HFF-Myc (cell line): ENCODE data around the gene FHIT.

Experiments used
- DNase-seq: peaks from one replicate; pipeline ENCODE4 v3.0.0-alpha.2; 2011; ENCODE audit warnings: low read depth; ENCODE audit errors: extremely low read depth
- H3K4me3 ChIP-seq: replicated peaks from 2 replicates; pipeline ENCODE4 v1.5.1; 2011; ENCODE audit warnings: low read depth, mild to moderate bottlenecking, control low read depth, low read length
- TF ChIP-seq, protein P1 (sequence below): IDR thresholded peaks from 2 replicates; pipeline ENCODE4 v1.5.1; 2012; ENCODE audit warnings: mild to moderate bottlenecking, low read depth, low read length, control low read depth; ENCODE audit errors: missing control alignments

Gene FHIT

DNA sequence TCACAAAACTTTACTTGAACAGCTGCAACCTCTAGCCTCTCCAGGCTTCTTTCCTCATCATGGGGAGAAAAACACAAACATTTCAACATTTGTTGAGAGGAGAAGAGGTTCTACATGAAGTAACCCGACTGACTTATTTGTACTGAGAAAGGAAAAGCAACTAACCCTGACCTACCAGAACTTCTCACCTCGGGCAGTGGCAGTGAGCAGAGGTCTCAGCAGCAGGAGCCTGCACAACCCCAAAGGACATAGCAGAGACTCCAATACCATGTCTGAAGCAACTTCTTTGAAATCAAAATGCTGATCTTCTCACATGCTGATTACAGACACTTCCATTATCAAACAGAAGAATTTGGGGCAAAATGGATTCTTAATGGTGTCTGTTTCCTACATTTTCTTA lies 1115.8 kb downstream of the FHIT start:
- no peak for DNase-seq
- TF ChIP-seq, protein P1, sequence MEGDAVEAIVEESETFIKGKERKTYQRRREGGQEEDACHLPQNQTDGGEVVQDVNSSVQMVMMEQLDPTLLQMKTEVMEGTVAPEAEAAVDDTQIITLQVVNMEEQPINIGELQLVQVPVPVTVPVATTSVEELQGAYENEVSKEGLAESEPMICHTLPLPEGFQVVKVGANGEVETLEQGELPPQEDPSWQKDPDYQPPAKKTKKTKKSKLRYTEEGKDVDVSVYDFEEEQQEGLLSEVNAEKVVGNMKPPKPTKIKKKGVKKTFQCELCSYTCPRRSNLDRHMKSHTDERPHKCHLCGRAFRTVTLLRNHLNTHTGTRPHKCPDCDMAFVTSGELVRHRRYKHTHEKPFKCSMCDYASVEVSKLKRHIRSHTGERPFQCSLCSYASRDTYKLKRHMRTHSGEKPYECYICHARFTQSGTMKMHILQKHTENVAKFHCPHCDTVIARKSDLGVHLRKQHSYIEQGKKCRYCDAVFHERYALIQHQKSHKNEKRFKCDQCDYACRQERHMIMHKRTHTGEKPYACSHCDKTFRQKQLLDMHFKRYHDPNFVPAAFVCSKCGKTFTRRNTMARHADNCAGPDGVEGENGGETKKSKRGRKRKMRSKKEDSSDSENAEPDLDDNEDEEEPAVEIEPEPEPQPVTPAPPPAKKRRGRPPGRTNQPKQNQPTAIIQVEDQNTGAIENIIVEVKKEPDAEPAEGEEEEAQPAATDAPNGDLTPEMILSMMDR = no peak

DNA sequence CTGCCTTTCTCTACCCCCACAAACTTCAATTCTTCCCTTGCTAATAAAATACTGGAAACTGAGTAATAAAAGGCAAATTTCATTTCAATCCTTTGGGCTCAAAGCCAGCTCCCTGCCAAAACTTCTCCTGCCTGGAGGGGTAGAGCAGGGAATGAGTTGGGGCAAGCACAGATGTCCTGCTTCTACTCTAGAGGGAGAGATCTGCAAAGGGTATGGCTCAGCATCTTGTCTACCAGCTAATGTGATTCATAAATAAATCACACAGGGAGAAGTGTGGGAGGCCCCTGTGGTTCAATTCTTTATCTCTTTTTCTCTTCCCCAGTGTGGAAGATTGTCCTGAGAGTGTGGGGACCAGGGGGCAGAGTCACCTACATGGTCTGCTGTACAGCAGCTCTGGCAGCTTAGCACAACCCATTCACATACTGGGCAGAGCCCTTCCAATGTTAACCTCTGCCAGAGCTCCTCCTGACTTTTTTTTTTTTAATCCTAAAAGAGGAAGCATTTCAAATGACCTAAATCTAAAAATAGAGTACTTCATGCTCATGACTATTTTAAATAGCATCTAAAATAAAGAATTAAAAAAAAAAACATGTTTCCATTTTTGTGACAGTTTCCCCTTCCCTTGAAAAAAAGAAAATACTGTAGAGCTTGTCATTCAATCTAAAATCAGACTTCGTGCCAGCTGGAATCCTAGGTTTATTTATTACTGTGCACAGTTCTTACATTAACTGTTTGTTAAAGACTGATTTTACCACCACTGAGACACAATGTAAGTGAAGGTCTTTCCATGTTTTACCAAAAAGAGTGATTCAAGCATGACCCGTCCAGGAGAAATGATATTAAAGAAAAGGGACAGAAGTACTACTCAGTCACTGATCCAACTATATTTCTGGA lies 1117.7 kb downstream of the FHIT start:
- H3K4me3 ChIP-seq = no peak overlapping the region
- no peak for DNase-seq
- TF ChIP-seq, protein P1 = no peak

More for the DNA sequence above, 1115.8 kb downstream of the FHIT start:
- H3K4me3 ChIP-seq = no peak overlapping the region

DNA sequence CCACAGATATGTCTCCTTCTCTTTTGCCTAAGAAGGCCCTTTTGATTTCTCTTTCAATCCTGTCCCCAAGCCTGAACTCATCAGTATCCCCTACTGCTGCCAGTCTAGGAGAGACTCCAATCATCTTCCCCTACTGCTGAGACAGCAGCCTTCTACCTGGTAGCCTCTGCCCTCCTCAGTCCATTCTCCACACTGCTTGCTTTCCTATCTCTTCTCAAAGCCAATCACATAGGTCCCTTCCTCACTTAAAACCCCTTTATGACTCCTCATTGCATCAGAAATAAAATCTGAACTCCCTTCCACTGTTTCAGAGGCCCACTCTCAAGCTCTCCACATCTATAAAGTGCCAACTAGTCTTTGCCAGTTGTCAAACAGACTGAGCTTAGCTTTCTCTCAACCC lies 1119.6 kb downstream of the FHIT start:
- TF ChIP-seq, protein P1 = no peak
- no peak overlapping the region for H3K4me3 ChIP-seq
- no peak for DNase-seq

- DNase-seq = no peak
- H3K4me3 ChIP-seq = no peak overlapping the region
- TF ChIP-seq, protein P1 = no peak
Measured at GRCh38 chr3:60126511-60127304, 1124.5 kb downstream of the FHIT start.

DNA sequence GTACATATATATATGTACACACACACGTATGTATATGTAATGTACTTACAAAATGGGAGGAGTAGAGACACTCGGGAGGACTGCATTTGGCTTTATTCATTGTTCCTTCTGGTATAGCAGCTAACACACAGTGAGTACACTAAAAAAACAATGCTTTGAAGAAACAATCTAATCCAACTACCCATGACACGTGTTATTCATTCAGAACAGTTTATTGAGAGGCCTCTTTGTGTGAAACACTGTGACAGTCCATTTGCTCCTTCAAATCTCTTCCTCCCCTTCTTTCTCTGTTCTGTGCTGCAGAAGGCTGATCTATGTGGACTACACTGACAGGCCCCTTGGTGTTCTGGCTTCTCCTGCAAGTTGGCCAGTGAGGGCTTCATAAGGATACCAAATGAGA lies 1125.6 kb downstream of the FHIT start:
- no peak overlapping the region for H3K4me3 ChIP-seq
- TF ChIP-seq, protein P1 = no peak
- no peak for DNase-seq

DNA sequence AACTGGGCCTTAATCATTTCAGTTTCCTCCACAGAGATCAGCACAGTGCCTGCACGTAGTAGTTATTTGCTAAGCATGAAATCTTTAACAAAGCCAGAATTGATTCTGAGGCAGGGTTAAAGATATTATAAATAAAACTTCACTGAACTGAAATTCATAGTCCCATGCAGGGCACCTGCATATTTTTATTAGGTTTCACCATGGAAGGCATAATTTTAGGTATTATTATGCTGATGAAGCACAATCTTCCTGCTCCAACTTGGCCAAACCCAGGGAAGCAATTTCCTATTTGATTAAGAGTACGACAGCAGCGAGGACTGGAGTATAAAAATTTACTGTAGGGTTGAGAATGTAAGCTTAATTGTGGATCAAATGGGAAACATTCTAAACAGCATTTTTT lies 1131.0 kb downstream of the FHIT start:
- H3K4me3 ChIP-seq = no peak overlapping the region
- no peak for DNase-seq
- TF ChIP-seq, protein P1 = no peak
